Activated CD4-positive, alpha-beta T cell treated with anti-CD3 and anti-CD28 coated beads, Interleukin-2, amount 50 U/mL, for 4 hours (primary cell): ENCODE data around the gene RBBP8NL.

Source experiments
- DNase-seq, 2 experiments: peaks; one replicate each; pipeline ENCODE4 v3.0.0-alpha.2; 2020

Gene RBBP8NL

DNA sequence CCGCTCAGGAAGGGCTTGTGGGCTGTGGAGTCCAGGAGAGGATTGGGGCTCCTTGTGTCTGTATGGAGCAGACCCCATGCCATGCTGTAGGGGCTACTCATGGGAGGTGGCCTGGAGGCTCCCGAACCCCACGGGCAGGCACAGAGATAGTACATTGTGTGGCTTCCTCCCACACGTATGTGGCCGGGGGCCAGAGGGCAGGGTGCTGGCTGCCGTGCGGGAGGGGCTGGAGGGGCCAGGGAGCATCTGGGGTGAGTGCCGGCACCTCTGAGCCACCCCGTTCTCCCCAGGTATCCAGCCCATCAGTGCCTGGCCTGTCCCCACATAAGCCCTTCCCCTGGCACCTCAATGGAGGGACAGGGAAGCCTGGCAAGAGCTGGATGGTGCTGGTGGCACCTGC is 7.6 kb downstream of the RBBP8NL start:
- no peak for DNase-seq

DNA sequence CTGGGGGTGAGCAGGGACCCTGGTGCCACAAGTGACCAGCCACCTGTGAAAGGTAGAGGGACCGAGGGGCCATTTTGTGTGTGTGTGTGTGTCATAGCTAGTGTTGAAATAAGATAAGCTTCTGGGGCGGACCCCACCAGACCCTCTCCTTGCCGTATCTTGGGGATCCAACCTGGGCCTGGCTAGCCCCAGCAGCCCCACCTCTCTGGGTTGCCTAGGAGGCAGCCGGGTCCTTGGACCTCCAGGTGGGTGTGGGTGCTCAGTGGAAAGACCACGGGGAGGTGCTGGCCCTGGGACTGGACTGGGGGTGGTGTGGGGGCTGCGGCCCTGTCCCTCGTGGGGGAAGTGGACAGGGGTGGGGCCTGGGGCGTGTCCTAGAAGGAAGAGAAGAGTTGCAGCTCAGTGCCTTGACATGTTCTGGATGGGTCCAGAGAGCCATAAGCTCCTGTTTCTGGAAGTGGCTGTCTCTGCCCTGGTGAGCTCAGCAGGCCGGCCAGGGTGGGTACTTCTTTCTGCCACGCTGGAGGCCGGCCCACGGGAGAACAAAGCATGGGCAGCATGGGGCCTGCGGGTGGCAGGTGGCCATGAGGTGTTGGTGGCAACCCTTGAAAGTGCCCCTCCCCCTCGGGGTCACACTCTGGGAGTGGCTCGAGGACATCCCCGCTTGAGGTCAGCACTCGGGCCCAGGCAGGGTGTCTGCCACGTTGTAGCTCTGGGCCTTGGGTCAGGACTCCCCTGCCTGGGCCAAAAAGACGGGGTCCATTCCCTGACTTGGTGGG is 8.4 kb downstream of the RBBP8NL start:
- DNase-seq, result no peak

DNA sequence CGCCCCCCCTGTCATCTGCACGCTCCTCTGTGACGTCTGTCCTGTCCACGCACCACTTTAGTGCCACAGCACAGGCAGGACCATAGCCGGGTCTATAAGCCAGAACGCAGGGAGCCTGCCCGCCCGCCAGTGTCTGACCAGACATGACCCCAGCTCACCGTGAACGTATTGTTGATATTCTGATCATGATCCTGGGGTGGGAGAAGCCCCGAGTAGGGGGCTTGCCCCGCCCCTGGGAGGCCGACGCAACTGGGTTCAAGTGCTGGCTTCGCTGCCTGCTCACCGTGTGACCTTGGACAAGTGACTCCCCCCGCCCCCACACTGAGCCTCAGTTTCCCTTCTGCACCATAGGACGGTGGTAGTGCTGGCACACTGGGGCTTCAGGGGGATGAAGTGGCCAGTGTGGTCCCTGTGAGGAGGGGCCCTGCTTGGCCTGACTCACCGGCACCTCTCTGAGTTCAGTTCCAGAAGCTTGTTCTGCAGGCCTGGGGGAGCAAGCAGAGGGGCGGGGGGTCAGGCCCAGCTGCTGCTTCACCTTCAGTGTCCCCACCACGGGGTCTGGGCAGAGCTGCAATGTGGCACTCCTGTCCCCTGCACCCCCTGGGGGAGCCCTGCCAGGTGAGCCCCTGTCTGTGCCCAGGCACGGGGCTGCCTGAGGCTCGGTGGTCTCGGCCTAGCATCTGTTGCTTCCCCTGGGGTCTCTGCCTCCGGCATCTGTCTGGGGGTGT is 9.2 kb downstream of the RBBP8NL start:
- no peak for DNase-seq

DNA sequence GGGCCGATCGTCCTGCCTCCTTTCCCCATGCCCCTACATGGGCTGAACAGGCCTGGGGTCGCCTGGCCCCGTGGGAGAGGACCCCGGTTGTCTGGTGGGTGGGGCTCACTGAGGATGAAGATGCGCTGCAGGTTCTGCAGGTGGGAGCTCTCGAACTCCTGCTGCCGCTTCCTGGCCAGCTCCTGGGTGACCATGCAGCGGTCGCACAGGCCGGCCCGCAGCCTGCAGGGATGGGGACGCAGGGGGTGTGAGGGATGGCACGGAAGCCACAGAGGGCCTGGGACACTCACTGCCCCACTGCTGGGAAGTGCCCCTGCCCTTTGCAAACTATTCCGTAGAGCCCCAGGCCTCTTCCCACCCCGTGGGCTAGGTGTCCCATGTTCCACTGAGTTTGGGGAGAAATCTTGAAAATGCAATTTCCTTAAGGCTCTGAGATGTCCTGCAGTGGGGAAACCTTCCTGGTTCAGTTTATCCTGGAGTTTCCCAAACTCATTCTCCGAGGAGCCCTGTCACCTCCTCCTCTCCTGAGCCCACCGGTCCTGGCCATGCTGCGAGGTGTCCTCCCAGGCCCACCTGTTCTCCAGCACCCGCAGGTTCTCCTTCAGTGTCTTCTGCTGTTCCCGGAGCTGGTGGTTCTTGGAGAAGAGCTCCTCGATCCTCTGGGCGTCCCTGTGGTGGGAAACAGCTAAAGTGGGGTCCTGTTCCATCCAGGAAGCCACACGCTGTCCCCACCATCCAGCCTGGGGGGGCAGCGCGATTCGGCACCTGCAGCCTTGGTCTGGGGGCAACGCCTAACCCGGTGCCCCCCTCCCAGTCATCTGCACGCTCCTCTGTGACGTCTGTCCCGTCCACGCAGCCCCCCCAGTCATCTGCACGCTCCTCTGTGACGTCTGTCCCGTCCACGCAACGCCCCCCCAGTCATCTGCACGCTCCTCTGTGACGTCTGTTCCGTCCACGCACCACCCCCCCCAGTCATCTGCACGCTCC is 10.4 kb downstream of the RBBP8NL start:
- DNase-seq, result no peak

DNA sequence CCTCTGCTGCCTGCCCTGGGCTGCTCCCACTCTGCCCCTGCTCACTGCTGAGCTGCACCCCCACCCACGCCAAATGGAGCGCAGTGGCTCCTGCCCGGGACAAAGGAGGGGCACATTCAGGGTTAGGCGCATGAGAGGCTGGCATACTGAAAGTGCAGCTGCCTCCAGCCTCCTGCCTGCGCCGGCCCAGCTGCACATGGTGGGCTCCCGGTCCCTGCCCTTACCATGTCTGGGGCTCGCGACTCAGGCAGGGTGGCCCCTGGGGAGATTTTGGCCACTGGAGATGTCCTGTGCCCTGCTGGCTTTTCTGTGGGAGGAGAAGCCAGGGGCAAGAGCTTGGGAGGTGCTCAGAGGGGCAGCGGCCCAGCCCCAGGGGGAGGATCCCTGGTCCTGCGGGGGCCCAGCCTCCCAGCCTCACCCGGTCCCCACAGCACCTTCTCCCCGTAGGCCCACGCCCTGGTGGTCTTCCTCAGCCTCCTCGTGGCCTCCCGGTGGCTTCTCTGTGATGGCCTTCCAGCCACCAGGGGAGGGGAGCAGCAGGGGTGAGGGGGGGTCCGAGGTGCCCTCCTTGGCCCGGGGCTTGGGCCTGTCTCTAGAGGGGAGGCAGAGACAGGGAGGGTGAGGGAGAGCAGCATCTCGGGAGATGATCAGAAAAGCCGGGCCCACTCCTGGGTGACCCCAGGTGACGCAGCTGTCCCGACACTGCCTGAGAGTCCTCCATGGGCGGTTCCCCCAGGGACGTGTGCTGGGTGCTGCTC is 11.8 kb downstream of the RBBP8NL start:
- DNase-seq, result no peak

DNA sequence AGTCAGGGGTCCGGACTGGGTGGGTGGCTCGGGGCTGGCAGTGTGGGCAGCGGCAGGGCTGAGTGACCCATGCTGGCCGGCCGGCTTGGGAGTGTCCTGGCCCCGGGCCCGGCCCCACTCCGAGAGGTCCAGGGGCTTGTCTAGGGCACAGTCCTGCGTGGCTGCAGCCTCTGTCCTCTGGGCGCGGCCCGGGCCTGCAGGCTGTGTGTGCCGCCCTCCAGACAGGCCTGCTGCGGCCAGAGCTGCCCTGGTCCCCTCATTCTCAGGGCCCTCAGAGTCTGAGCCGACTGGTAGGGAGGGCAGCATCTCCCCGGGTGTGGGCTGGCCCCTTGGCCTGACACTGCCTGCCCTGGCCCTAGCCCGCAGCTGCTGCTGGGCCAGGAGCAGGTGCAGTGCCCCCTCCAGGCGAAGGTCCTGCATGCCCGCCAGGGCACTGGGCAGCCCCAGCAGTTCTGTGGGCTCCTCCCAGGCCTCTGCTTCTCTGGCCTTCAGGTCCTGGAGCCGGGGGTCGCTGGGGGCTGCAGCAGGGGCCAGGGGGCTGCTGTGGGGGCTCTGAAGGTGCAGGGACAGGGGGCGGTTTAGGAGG is 13.3 kb downstream of the RBBP8NL start:
- no peak for DNase-seq

DNA sequence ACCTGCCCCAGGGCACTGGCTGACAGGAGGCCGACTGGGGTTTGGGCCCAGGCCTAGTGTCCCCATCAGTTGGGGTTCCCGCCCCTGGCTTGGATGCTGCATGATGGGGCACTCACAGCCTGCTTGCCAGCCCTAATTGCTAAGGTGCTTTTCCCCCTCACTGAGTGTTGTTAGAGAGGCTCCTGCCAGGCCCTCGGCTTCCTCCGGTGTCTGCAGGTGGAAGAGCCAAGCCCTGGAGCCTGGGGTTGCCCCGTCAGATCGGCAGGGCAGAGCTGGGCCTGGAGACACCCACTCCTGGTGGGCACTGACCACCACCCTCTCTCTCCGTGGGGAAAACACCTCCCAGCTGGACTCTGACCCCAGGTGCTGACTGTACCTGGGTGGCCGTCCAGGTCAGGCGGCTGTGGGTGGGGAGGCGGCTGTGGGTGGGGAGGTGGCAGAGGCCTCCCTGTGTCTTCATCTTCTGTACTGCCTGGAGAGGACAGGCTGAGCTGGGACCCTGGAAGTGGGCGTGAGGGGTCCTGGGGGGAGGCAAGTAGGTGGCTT is 14.2 kb downstream of the RBBP8NL start:
- no peak for DNase-seq

DNA sequence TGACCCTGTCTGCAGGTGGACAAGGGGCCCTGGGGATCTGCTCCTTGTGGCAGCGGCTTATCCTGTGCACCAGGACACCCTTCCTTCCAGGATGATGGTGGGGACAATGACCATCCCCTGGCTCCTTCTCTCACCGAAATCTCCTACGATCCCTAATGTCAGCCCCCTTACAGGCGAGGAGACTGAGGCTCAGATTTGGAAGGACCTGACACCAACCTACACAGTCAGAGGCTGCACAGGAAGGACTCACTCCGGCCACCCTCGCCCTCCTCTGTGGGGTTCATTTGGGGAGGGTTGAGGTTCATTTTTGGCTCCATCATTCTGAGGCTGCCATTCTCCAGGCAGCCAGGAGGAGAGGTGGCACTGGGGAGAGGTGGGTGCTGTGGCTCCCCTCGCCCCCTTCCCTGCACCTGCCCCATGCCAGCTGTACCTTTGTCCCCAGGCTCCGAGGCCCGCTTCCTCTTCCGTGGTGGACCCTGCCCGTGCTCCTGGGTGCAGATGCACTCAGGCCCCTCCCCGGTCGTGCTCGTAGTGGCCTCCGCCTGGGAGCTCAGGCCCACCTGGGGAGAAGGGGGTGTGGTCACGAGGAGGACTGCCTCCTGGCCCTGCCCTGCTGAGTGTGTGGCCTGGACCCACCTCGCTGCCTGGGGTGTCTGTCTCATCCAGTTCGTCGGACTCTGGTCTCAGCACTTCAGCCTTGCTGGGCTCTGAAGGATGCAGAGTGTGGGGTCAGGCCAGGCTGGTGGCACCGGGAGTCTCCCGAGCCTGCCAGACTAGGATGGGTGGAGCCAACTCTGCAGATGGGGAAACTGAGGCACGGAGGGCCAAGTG is 14.9 kb downstream of the RBBP8NL start:
- DNase-seq, result no peak

DNA sequence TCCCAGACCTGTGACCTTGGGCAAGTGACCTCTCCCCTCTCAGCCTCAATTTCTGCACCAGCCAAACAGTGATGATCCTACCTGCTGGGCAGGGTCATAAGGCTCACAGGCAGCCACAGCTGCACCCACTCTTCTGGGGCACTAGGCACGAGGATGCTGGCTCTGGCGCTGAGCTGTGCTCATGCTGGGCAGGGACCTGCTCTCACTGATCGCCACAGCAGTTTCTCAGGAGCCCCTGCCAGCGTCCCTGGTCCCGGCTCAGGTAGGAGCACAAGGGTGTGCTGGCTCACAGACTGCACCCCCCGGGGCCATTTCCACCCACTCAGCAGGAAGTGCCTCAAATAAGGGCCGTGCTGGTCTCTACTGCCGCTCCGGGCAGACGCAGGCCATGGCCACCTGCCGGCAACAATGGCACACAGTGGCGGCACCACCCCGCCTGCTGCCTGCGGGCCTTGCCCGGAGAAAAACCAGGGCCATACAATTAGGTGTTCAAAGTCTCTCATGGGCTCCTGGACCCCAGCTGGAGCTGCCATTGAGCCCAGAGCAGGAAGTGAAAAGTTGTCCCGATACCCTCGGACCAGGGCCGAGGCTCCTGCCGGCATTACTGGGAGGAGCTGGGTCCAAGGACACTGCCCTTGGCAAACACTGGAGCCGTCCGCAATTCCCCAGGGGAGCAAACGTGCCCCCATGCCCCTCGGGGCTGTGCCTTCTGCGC is 15.7 kb downstream of the RBBP8NL start:
- DNase-seq, result no peak

DNA sequence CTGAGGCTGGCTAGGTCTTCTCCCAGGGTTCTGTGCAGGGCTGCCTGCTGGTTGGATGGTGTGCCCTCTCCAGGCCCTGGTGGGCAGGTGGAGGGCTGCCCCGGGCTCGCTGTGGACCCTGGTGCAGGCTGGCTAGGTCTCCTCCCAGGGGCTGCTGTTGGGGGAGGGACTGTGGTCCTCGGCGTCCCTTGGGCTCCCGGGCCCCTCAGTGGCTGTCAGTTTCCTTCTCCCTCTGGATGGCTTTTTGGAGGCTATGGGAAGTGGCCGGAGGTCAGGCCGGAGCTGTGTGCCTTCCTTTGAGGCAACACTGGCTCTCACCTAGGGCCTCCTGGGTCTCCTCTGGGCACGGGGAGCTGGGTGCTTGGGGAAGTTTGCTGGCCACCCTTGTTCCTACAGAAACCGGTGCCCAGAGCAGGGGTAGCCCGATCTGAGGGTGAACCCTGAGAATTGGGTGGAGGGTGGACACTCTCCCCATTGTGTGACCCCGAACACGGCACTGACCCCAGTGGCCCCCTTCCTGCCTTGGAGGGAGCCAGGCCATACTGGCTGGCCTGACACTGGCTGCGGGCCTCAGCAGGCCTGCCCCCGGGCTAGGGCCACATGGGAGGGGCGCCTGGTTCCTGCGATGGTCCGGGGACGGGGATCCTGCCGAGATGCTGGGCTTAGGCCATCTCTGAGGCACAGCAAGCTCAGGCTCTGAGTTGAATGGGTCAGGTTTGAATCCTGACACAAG is 16.4 kb downstream of the RBBP8NL start:
- DNase-seq, result no peak

DNA sequence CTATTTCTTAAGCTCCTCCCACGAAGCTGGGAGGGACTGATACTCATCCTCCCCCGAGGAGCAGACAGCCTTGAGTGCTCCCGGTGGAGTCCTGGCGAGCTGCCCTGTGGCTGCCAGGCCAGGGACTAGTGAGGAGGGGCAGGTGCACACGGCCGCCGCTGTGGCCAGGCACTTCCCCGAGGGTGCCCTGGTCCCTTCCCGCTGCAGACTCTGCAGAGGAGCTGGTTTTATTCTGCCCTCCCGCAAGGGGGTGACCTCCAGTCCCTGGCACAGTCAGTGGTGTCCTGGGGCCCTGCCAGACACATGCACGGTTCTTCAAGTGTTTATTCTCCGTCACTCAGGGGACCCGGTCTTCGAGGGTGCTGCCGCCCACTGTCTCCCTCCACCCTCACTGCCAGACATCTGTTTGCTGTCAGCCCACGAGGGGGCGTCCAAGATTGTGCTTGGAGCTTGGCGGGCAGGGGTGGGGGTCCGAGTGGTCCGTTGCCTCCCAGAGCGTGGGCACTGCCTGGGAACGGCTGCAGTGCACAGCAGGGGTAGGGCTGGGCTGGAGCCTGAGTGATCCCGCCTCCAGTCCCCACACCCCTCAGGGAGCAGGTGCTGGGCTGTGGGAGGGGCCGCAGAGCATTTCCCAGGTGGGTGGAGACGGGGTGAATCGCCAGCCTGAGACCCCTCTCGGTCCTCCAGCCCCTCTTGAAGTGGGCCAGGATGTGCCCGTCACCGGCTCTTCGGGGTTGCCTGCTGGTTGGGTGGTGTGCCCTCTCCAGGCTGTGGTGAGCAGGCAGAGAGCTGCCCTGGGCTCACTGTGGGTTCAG is 17.2 kb downstream of the RBBP8NL start:
- DNase-seq, result peak; percentile 21 to 27

DNA sequence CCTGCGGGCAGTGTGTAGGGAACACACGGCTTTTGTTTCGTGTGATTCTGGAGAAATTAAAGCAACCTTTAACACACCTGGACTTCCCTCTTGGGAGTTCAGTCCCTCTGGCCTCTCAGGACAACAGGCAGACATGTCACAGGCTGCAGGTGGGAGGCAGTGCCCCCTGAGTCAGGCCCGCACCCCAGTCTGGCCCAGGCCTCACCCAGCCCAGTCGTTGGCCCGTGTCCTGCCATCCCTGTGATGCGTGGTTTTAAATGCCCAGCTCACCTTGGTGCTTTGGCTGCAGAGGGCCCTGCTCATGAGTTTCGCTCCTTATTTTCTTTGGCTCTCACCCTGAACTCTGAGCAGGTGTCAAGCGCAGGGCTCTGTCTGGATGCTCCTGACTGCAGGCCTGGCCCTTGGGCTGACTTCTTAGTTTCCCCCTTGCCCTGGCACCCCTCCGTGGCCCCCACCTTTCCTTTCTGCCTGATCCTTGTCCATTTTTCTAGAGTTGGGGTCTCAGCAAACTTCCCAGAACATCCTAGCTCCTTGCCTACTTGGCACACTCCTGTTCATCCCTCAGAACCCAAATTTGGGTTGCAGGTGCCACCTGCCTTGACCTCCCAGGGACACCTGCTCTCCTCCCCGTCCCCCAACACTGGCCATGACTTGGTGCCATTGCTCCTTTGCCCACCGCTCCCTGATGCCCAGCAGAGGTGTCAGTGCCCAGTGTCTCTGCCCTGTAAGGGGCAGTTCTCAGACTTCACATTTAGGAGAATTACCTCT is 18.1 kb downstream of the RBBP8NL start:
- DNase-seq, result no peak

DNA sequence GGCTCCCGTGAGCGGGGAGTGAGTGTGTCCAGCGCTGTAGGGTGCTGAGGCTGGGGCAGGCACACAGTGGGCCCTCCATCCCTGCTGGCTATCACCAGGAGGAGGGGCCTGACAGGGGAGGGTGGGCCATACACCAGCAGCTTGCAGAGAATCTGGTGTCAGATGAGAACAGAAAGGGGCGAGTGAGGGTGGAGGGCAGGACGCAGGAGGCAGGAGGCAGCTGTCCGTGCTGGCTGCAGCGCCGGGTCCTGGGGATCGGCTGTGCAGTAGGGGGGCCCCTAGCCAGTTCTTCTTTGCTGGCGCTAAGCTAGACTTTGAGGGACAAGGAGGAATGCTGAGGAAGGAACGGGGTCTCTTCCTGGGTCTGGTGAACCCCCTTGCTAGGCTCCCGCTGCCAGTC is 18.7 kb downstream of the RBBP8NL start:
- DNase-seq, result no peak

DNA sequence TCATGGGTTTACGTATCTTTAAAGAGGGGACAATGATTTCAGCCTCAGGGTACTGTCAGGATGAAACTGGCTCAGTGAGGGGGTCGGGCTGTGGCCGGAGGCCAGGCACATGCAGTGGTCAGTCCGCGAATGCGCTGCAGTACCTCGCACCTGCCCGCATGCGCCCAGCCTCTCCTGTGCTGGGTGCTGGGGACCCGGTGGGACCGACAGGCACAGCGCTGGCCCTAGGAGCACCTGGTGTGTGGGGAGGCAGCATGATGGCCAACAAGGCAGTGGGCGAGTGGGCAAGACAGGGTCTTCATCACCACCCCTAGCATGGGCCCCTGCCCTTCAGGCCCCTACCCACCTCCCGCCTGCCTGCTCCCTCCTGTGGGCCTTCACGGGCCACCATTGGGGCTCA is 19.3 kb downstream of the RBBP8NL start:
- no peak for DNase-seq

DNA sequence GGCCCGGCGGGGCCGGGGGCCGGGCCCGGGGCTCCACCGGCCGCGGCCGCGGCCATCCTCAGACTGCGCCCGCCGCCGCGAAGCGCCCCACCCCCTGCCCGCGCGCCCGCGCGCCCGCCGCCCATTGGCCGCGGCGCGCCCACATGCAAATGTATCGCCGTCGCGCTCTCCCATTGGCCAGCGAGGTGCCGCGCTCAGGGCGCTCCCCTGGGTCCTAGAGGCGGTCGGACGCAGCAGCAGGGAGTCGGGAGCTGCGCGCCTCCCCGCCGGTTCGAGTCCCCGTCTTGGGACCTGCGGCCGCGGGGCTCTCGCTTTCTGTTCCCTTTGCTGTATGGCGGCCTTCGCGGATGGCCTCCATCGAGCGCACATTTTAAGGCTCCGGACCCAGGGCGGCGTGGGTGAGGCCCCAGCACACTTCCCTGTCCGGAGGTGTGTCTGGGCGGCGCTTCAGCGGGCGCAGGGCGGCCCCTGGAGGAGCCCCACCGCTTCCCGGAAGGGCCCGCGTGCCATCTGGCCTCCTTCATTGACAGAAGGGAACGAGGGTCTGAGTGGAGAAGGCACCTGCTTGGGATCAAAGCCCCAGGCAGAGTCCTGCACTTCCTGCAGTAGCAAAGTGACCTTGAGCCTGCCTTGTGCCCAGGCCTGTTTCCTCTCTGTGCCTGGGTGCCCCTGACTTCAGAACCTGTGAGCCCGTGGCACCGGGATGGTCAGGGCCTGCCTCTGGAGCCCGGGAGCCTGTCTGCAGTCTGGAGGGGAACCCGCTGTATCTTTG is 19.9 kb downstream of the RBBP8NL start, which contains the start of gene CABLES2:
CABLES2 (minus strand) TSS at position 65 of the 772 bp plus-strand sequence; CDS start at position 56, 9 bp downstream.
- peak; percentile 84 to 87 for DNase-seq

DNA sequence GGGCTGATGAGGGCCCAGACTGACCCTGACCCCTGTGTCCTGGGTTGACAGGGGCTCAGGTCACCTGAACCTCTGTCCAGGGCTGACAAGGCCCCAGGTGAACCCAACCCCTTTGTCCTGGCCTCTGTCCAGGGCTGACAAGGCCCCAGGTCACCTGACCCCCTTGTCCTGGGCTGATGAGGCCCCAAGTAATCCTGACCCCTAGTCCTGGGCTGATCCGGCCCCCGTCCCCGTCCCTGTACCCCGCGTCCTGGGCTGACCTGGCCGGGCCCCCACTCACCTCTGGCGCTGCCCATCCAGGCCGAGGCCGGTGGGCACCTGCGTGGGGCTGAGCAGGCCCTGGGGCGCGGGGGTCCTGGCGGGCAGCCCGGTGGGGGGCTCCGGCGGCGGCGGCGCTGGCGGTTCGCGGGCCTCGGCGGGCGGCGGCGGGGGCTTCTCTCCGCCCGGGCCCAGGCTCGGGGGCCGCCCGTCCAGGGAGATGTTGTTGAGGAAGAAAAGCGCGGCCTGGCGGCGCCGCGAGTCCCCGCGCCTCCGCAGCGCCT is 20.6 kb downstream of the RBBP8NL start:
- DNase-seq, result no peak
